ENCODE measurements around the gene SPIB. TPM values are rescaled to one million over a fixed set of nuclear protein-coding genes. Genes with fewer than 3 reads are reported as not detected.

Gene SPIB
- total RNA-seq, 2 donors from 2014 or later, result 1.9 to 3.0 TPM

DNA sequence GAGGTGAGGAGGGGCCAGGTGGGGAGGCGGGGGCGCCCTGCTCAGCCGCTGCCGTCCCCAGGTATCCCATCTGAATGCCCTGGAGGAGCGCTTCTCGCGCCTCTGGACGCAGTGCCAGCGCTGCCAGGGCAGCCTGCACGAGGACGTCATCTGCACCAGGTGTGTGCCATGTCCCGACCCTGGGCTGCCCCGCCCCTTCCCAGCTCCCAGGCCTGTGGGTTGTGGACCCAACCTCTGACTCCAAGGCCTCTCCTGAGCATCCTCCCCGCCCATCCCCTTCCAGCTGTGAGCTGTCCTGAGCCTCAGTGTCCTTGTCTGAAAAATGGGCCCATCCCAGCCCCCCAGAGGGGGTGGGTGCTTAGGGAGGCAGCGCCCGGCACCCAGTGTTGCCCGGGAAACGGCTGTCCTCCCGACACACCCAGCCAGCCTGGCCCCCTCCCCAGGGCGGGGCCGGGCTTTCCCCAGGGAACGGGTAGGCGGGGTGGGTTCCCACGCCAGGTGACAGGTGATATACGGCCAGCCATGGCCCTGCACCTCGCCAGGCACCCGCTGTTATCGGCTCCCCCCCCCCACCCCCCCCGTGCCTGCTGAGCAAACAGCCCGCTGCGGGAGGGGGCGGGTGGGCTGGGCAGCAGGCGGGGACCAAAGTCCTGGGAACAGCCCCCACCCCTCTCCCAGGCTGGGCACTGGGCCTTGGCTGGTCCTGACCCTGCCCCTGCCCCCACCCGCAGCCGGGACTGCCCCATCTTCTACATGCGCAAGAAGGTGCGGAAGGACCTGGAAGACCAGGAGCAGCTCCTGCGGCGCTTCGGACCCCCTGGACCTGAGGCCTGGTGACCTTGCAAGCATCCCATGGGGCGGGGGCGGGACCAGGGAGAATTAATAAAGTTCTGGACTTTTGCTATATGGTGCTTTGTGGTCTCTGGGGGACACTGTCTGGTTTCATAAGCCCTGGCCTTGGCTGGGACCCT lies 1.3 kb upstream of the SPIB start:
- Mint-ChIP-seq H3K27ac (no peak overlapping the region), H3K4me1 (peaks cover 17% of the 10 kb centered on the region), H3K27me3 (peaks cover 36% of the 10 kb centered on the region), H3K36me3 (ENCODE audit: low read depth) (peaks cover 14% of the 10 kb centered on the region), H3K4me3 (no peak overlapping the region)
- DNase-seq (no peak), ATAC-seq (no peak)
- H3K9me3 ChIP-seq (ENCODE audit: control insufficient read depth, low read length, poor library complexity, severe bottlenecking), result no peaks in the 10 kb centered on the region

DNA sequence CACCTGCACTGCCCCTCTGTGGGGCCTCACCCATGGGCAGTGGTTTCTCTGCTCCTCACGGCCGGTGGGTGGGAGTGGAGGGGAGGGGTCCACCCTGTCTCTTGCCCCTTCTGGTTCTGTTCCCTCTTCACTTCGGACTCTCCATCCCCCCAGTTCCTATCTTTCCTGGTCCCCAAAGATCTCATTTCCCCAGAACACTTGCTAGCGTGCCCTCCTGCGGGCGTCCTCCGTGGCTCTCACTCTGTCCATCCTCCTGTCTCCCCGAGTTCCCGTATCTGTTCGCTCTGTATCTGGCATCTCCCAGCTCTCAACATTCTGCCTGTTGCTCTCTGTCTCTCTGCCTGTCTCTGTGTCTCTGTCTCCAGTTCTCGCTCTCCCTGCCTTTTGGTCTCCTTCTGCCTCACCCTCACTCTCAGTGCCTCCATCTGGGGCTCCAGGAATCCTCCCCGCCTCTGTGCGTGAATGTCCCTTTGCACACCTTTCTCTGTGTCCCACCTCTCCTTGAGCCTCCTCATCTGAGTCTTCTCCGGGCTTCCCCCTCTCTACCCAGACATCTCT lies 363 bp downstream of the SPIB start:
- no peaks in the 10 kb centered on the region for H3K9me3 ChIP-seq (ENCODE audit: control insufficient read depth, low read length, poor library complexity, severe bottlenecking)
- no peak for DNase-seq
- H3K27ac Mint-ChIP-seq, result no peak overlapping the region
- ATAC-seq, result no peak
- H3K4me3 Mint-ChIP-seq, result peak overlapping the region; percentile 89
- peaks cover 14% of the 10 kb centered on the region for H3K36me3 Mint-ChIP-seq (ENCODE audit: low read depth)
- H3K4me1 Mint-ChIP-seq, result peaks cover 17% of the 10 kb centered on the region
- peaks cover 38% of the 10 kb centered on the region for H3K27me3 Mint-ChIP-seq

- no peaks in the 10 kb centered on the region for H3K9me3 ChIP-seq (ENCODE audit: control insufficient read depth, low read length, poor library complexity, severe bottlenecking)
- DNase-seq (no peak), ATAC-seq (no peak)
- Mint-ChIP-seq H3K36me3 (ENCODE audit: low read depth) (peaks cover 14% of the 10 kb centered on the region), H3K4me3 (peak overlapping the region; percentile 89), H3K4me1 (peaks cover 16% of the 10 kb centered on the region), H3K27ac (peak overlapping the region; percentile 45), H3K27me3 (peaks cover 38% of the 10 kb centered on the region)
These were observed 870 bp downstream of the SPIB start for GRCh38 chr19:50419580-50420035.

DNA sequence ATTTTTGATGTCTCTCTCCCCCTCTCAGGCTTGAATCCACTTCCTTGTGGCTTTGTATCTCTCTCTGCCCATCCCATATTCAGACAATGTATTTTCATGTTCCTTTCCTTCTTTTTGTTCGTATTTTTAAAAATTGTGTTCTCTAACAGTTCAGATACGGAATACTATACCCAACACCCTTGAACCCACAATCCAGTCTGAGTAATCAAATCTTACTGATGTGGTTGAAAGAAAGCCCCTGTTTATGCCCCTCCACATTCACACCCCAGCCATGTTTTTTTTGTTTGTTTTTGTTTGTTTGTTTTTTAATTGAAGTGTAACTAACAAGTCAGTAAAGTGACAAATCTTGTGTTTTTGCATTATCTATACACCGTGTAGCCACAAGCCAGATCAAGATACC lies 1.4 kb downstream of the SPIB start:
- Mint-ChIP-seq H3K36me3 (ENCODE audit: low read depth) (peaks cover 14% of the 10 kb centered on the region), H3K4me3 (peak overlapping the region; percentile 63), H3K27me3 (peaks cover 38% of the 10 kb centered on the region), H3K27ac (peak overlapping the region; percentile 45), H3K4me1 (peaks cover 14% of the 10 kb centered on the region)
- no peak for ATAC-seq
- DNase-seq, result no peak
- H3K9me3 ChIP-seq (ENCODE audit: control insufficient read depth, low read length, poor library complexity, severe bottlenecking), result no peaks in the 10 kb centered on the region

DNA sequence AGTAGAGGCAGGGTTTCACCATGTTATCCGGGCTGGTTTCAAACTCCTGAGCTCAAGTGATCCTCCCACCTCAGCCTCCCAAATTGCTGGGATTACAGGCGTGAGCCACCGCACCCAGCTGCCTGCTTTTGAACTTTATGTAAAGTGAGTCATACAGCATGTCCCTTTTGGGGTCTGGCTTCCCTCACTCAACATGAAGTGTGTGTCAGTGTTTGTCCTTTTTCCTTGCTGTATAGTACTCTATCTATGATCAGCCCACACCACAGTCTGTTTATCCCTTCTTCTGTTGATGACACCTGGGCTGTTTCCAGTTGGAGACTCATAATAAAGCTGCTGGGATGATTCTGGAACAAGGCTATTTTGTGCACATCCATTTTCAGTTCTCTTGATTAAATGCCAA lies 2.1 kb downstream of the SPIB start:
- peaks cover 14% of the 10 kb centered on the region for H3K36me3 Mint-ChIP-seq (ENCODE audit: low read depth)
- peaks cover 14% of the 10 kb centered on the region for H3K4me1 Mint-ChIP-seq
- H3K9me3 ChIP-seq (ENCODE audit: control insufficient read depth, low read length, poor library complexity, severe bottlenecking), result no peaks in the 10 kb centered on the region
- ATAC-seq (no peak), DNase-seq (no peak)
- no peak overlapping the region for H3K27ac Mint-ChIP-seq
- peaks cover 38% of the 10 kb centered on the region for H3K27me3 Mint-ChIP-seq
- no peak overlapping the region for H3K4me3 Mint-ChIP-seq

GRCh38 chr19:50422397-50423278 lies 3.9 kb downstream of the SPIB start:
- Mint-ChIP-seq H3K27ac (peak overlapping the region; percentile 39), H3K36me3 (ENCODE audit: low read depth) (peaks cover 14% of the 10 kb centered on the region), H3K4me3 (no peak overlapping the region), H3K4me1 (peaks cover 15% of the 10 kb centered on the region), H3K27me3 (peaks cover 38% of the 10 kb centered on the region)
- no peak for DNase-seq
- ATAC-seq, result no peak
- H3K9me3 ChIP-seq (ENCODE audit: control insufficient read depth, low read length, poor library complexity, severe bottlenecking), result no peaks in the 10 kb centered on the region

- no peak for DNase-seq
- peaks cover 16% of the 10 kb centered on the region for H3K4me1 Mint-ChIP-seq
- no peak overlapping the region for H3K4me3 Mint-ChIP-seq
- peaks cover 14% of the 10 kb centered on the region for H3K36me3 Mint-ChIP-seq (ENCODE audit: low read depth)
- H3K27me3 Mint-ChIP-seq, result peaks cover 38% of the 10 kb centered on the region
- H3K27ac Mint-ChIP-seq, result peak overlapping the region; percentile 39
- no peak for ATAC-seq
- H3K9me3 ChIP-seq (ENCODE audit: control insufficient read depth, low read length, poor library complexity, severe bottlenecking), result no peaks in the 10 kb centered on the region
These were observed 4.8 kb downstream of the SPIB start for GRCh38 chr19:50423279-50424113.

DNA sequence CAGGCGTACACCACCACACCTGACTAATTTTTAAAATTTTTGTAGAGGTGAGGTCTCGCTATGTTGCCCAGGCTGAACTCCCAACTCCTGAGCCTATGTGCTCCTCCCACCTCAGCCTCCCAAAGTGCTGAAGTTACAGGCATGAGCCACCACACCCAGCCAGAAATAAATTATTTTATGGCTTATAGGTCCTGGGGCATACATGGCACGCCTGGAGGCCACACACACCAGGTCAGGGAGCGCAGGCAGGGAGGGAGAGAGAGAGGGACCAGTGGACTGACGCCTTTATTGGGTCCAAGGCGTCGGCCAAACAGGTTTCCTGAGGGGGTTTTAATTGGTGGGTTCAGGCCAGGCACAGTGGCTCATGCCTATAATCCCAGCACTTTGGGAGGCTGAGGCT lies 6.8 kb downstream of the SPIB start:
- Mint-ChIP-seq H3K27me3 (peaks cover 21% of the 10 kb centered on the region), H3K4me3 (no peak overlapping the region), H3K36me3 (ENCODE audit: low read depth) (peaks cover 3% of the 10 kb centered on the region), H3K4me1 (peaks cover 2% of the 10 kb centered on the region), H3K27ac (no peak overlapping the region)
- ATAC-seq, result no peak
- no peaks in the 10 kb centered on the region for H3K9me3 ChIP-seq (ENCODE audit: control insufficient read depth, low read length, poor library complexity, severe bottlenecking)
- DNase-seq, result no peak

GRCh38 chr19:50427318-50427925 lies 8.7 kb downstream of the SPIB start:
- Mint-ChIP-seq H3K27ac (no peak overlapping the region), H3K36me3 (ENCODE audit: low read depth) (no peaks in the 10 kb centered on the region), H3K4me3 (peak overlapping the region; percentile 58), H3K4me1 (peaks cover 9% of the 10 kb centered on the region), H3K27me3 (peaks cover 6% of the 10 kb centered on the region)
- ATAC-seq (no peak), DNase-seq (no peak)
- no peaks in the 10 kb centered on the region for H3K9me3 ChIP-seq (ENCODE audit: control insufficient read depth, low read length, poor library complexity, severe bottlenecking)

DNA sequence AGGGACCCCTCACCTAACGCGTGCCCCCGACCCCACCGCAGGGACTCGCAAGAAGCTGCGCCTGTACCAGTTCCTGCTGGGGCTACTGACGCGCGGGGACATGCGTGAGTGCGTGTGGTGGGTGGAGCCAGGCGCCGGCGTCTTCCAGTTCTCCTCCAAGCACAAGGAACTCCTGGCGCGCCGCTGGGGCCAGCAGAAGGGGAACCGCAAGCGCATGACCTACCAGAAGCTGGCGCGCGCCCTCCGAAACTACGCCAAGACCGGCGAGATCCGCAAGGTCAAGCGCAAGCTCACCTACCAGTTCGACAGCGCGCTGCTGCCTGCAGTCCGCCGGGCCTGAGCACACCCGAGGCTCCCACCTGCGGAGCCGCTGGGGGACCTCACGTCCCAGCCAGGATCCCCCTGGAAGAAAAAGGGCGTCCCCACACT lies 9.3 kb downstream of the SPIB start:
- H3K27ac Mint-ChIP-seq, result no peak overlapping the region
- peaks cover 1% of the 10 kb centered on the region for H3K36me3 Mint-ChIP-seq (ENCODE audit: low read depth)
- H3K4me1 Mint-ChIP-seq, result peaks cover 9% of the 10 kb centered on the region
- peak; percentile 28 for ATAC-seq
- peaks cover 8% of the 10 kb centered on the region for H3K27me3 Mint-ChIP-seq
- H3K4me3 Mint-ChIP-seq, result peak overlapping the region; percentile 58
- no peak for DNase-seq
- no peaks in the 10 kb centered on the region for H3K9me3 ChIP-seq (ENCODE audit: control insufficient read depth, low read length, poor library complexity, severe bottlenecking)

DNA sequence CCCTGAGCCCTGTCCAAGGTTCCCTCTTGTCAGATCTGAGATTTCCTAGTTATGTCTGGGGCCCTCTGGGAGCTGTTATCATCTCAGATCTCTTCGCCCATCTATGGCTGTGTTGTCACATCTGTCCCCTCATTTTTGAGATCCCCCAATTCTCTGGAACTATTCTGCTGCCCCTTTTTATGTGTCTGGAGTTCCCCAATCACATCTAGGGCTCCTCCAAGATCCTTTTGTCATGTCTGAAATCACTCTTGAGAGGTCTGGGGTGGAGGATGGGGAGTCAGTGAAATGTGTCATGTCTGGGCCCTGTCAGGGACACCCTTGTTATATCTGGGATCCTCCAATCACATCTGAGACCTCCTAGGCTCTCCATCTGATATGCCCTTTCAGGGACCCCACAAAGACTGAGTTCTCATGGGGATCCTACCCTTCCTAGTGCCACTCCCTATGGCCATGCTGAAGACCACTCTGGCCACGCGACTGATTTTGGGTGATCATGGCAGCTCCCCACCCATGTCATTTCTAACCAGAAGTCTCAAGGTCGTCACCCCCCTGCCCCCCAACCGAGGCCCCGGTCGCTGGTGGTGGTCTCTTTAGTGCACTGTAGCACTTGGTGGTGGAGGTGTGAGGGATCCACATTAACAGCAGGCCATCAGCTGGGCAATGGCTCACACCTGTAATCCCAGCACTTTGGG lies 10.2 kb downstream of the SPIB start:
- peaks cover 4% of the 10 kb centered on the region for H3K36me3 Mint-ChIP-seq (ENCODE audit: low read depth)
- peak overlapping the region; percentile 58 for H3K4me3 Mint-ChIP-seq
- H3K9me3 ChIP-seq (ENCODE audit: control insufficient read depth, low read length, poor library complexity, severe bottlenecking), result no peaks in the 10 kb centered on the region
- H3K27me3 Mint-ChIP-seq, result peaks cover 15% of the 10 kb centered on the region
- peaks cover 11% of the 10 kb centered on the region for H3K4me1 Mint-ChIP-seq
- no peak for ATAC-seq
- no peak overlapping the region for H3K27ac Mint-ChIP-seq
- no peak for DNase-seq
